Measurements from ENCODE around the gene CPSF4L. TPM values are rescaled to one million over a fixed set of nuclear protein-coding genes. Genes with fewer than 3 reads are reported as not detected.

The CPSF4L gene
- polyA plus RNA-seq, 1 experiment: not detected

DNA sequence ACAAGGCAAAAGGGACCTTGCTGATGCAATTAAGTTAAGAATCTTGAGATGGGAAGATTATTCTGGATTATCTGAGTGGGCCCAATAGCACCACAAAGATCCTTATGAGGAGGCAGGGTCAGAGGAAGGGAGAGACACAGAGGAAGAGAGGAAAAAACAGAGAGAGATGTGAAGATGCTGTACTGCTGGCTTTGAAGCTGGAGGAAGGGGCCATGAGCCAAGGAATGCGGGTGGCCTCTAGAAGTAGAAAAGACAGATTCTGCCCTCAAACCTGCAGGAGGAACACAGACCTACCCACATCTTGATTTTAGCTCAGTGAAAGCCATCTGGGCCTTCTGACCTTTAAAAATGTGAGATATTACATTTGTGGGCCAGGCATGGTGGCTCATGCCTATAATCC lies 8.1 kb upstream of the CPSF4L start:
- H3K4me3 ChIP-seq (ENCODE audit: low read depth, low read length): no peak overlapping the region
- CTCF ChIA-PET: interaction anchor here (0.7 to 1.8 kb wide), 2 partner anchors 14 to 101 kb away, joined by 5 to 11 read pairs; no protein-coding TSS in a partner anchor
- no peaks in the 10 kb centered on the region for H3K27me3 ChIP-seq (ENCODE audit: control insufficient read depth, insufficient read depth, low read length)
- no peak for DNase-seq (ENCODE audit: low read depth, low spot score)
- peaks cover 5% of the 10 kb centered on the region for H3K9me3 ChIP-seq (ENCODE audit: control insufficient read depth, insufficient read depth, low read length)
- TF ChIP-seq, protein P1, sequence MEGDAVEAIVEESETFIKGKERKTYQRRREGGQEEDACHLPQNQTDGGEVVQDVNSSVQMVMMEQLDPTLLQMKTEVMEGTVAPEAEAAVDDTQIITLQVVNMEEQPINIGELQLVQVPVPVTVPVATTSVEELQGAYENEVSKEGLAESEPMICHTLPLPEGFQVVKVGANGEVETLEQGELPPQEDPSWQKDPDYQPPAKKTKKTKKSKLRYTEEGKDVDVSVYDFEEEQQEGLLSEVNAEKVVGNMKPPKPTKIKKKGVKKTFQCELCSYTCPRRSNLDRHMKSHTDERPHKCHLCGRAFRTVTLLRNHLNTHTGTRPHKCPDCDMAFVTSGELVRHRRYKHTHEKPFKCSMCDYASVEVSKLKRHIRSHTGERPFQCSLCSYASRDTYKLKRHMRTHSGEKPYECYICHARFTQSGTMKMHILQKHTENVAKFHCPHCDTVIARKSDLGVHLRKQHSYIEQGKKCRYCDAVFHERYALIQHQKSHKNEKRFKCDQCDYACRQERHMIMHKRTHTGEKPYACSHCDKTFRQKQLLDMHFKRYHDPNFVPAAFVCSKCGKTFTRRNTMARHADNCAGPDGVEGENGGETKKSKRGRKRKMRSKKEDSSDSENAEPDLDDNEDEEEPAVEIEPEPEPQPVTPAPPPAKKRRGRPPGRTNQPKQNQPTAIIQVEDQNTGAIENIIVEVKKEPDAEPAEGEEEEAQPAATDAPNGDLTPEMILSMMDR (IDR thresholded peaks at IDR 0.05; ENCODE audit: low read depth, low read length): no peak
- POLR2A ChIA-PET: no interaction called here
- no peak overlapping the region for H3K27ac ChIP-seq (ENCODE audit: low read depth, low read length)

DNA sequence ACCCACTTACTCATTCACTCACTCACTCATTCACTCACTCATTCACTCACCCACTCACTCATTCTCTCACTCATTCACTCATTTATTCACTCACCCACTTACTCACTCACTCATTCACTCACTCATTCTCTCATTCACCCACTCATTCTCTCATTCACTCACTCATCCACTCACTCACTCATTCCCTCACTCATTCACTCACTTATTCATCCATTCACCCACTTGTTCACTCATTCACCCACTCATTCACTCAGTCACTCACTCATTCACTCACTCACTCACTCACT lies 7.6 kb upstream of the CPSF4L start:
- no peak overlapping the region for H3K4me3 ChIP-seq (ENCODE audit: low read depth, low read length)
- TF ChIP-seq, protein P1 (IDR thresholded peaks at IDR 0.05; ENCODE audit: low read depth, low read length): no peak
- H3K27ac ChIP-seq (ENCODE audit: low read depth, low read length): no peak overlapping the region
- ChIA-PET POLR2A (no interaction called here), CTCF (interaction anchor here (1.8 kb wide), 1 partner anchor 14 kb away, joined by 5 read pairs; no protein-coding TSS in a partner anchor)
- no peak for DNase-seq (ENCODE audit: low read depth, low spot score)
- no peaks in the 10 kb centered on the region for H3K27me3 ChIP-seq (ENCODE audit: control insufficient read depth, insufficient read depth, low read length)
- peaks cover 5% of the 10 kb centered on the region for H3K9me3 ChIP-seq (ENCODE audit: control insufficient read depth, insufficient read depth, low read length)

DNA sequence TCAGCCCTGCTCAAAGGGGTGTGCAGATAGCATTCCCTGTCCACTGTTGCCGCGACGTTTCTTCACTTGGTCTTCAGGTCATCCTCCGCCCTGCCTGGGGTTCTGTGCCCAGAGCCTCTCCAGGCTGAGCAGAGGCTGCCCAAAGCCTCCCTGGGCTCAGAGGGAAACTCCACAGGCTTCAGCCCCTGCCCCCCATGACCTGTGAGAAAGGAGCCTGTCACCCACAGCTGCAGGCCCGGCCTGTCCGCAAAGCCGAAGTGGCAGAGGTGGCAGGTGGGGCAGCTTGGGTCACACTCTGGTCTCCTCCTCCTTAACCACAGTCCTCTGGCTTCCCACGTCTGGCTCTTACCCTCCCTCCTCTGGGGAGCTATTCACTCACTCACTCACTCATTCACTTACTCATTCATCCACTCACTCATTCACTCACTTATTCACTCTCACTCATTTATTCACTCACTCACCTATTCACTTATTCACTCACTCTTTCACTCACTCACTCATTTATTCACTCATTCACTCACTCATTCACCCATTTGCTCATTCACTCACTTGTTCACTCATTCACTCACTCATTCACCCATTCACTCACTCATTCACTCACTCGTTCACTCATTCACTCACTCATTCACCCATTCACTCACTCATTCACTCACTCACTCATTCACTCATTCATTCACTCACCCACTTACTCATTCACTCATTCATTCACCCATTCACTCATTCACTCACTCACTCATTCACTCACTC lies 7.1 kb upstream of the CPSF4L start:
- peaks cover 5% of the 10 kb centered on the region for H3K9me3 ChIP-seq (ENCODE audit: control insufficient read depth, insufficient read depth, low read length)
- no peaks in the 10 kb centered on the region for H3K27me3 ChIP-seq (ENCODE audit: control insufficient read depth, insufficient read depth, low read length)
- no peak overlapping the region for H3K4me3 ChIP-seq (ENCODE audit: low read depth, low read length)
- TF ChIP-seq, protein P1 (IDR thresholded peaks at IDR 0.05; ENCODE audit: low read depth, low read length): no peak
- no peak overlapping the region for H3K27ac ChIP-seq (ENCODE audit: low read depth, low read length)
- DNase-seq (ENCODE audit: low read depth, low spot score): no peak
- ChIA-PET POLR2A (interaction anchor here (1.0 kb wide), 1 partner anchor 10 kb away, joined by 3 read pairs; no protein-coding TSS in a partner anchor), CTCF (interaction anchor here (1.1 to 1.6 kb wide), 2 partner anchors 13 to 101 kb away, joined by 6 to 8 read pairs; no protein-coding TSS in a partner anchor)

DNA sequence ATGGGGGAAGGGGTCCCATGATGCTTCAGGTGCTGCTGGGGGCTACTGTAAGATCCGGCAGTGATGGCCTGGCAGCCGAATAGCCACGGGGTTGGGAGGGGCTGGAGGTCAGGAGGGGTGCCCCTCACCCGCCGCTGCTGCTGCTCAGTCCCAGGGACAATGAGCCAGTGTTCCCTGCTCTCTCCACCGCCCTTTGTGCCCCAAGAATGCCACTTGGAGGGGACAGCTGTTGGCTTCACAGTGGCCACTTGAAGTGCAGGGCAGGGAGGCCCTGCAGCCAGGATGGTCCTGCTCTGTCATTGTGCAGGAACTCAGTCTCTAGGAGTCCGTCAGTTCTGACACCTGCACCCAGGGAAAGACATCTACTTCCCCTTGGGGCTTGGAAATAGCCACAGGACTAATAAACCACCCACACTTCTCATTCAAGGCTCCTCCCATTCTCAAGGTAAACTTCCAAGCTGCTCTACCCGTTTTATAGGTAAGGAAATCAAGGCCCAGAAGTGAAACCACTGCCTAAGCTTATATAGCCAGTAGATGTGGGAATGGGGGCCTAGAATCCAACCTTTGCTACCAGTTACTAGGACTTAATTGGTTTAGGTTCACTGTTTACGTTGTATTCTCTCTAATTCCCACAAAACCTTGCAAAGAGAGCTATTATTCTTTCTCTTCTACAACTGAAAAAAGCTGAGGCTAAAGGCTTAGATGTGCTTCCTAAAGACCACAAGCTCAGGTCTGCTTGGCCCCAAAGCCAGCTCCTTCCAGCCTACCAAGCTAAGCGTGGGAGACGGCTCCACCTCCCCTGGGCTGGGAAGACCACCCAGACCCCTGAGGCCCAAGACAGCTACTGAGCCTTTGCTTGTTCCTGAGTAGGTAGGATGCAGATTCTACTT lies 6.2 kb upstream of the CPSF4L start:
- CTCF ChIA-PET: interaction anchor here (1.1 to 1.6 kb wide), 2 partner anchors 13 to 102 kb away, joined by 6 to 8 read pairs; no protein-coding TSS in a partner anchor
- DNase-seq (ENCODE audit: low read depth, low spot score): no peak
- Histone ChIP-seq H3K4me3 (ENCODE audit: low read depth, low read length) (no peak overlapping the region), H3K27ac (ENCODE audit: low read depth, low read length) (no peak overlapping the region), H3K27me3 (ENCODE audit: control insufficient read depth, insufficient read depth, low read length) (no peaks in the 10 kb centered on the region), H3K9me3 (ENCODE audit: control insufficient read depth, insufficient read depth, low read length) (peaks cover 5% of the 10 kb centered on the region)
- TF ChIP-seq, protein P1 (IDR thresholded peaks at IDR 0.05; ENCODE audit: low read depth, low read length): no peak
- POLR2A ChIA-PET: interaction anchor here (1.0 kb wide), 1 partner anchor 11 kb away, joined by 3 read pairs; no protein-coding TSS in a partner anchor
